WTC11 (cell line): Measurements from ENCODE around the gene CGRRF1. TPM values are rescaled to one million over a fixed set of nuclear protein-coding genes. Genes with fewer than 3 reads are reported as not detected.

Experiments
- AFF4 ChIP-seq: sonication (generic); formaldehyde crosslinking; IDR thresholded peaks from 2 replicates; pipeline ENCODE4 v1.8.1; 2023; ENCODE audit warnings: mild to moderate bottlenecking, missing genetic modification reagents, borderline replicate concordance
- ARID4B ChIP-seq: sonication (generic); formaldehyde crosslinking; IDR thresholded peaks from 2 replicates; pipeline ENCODE4 v1.8.0; 2023; ENCODE audit warnings: missing genetic modification reagents, mild to moderate bottlenecking, borderline replicate concordance
- CTCF ChIP-seq: fragments of 200-600 bp; IDR thresholded peaks from 2 replicates; pipeline ENCODE4 v1.8.0; 2022; ENCODE audit warnings: antibody characterized with exemption
- EMX1 ChIP-seq: fragments of 250-450 bp; sonication (Bioruptor Pico); IDR thresholded peaks from 2 replicates; pipeline ENCODE4 v1.8.0; 2021; ENCODE audit warnings: mild to moderate bottlenecking
- GRHL2 ChIP-seq: fragments of 250-450 bp; sonication (Bioruptor Pico); IDR thresholded peaks from 2 replicates; pipeline ENCODE4 v1.8.0; 2022; ENCODE audit warnings: mild to moderate bottlenecking, moderate library complexity; ENCODE audit not compliant: insufficient replicate concordance, severe bottlenecking
- IRF2 ChIP-seq: sonication (generic); formaldehyde crosslinking; IDR thresholded peaks from 2 replicates; pipeline ENCODE4 v1.8.0; 2022; ENCODE audit warnings: low read depth, missing genetic modification reagents, borderline replicate concordance
- MXD4 ChIP-seq: fragments of 250-450 bp; sonication (Bioruptor Pico); IDR thresholded peaks from 2 replicates; pipeline ENCODE4 v1.8.0; 2021; ENCODE audit warnings: mild to moderate bottlenecking, moderate library complexity, borderline replicate concordance
- NFE2L1 ChIP-seq: sonication (generic); formaldehyde crosslinking; IDR thresholded peaks from 2 replicates; pipeline ENCODE4 v1.8.1; 2023; ENCODE audit warnings: missing genetic modification reagents
- PRRX2 ChIP-seq: fragments of 250-450 bp; sonication (Bioruptor Pico); IDR thresholded peaks from 2 replicates; pipeline ENCODE4 v1.8.0; 2021; ENCODE audit warnings: mild to moderate bottlenecking
- RORB ChIP-seq: fragments of 250-450 bp; sonication (Bioruptor Pico); IDR thresholded peaks from 2 replicates; pipeline ENCODE4 v1.9.0; 2021; ENCODE audit warnings: mild to moderate bottlenecking
- SMAD4 ChIP-seq: sonication (generic); formaldehyde crosslinking; IDR thresholded peaks from 2 replicates; pipeline ENCODE4 v1.8.0; 2022; ENCODE audit warnings: mild to moderate bottlenecking, missing genetic modification reagents
- TCF7 ChIP-seq: sonication (generic); formaldehyde crosslinking; IDR thresholded peaks from 2 replicates; pipeline ENCODE4 v1.8.0; 2022; ENCODE audit warnings: mild to moderate bottlenecking, low read depth, missing genetic modification reagents, moderate library complexity
- TEAD1 ChIP-seq: sonication (generic); formaldehyde crosslinking; IDR thresholded peaks from 2 replicates; pipeline ENCODE4 v1.8.0; 2022; ENCODE audit warnings: mild to moderate bottlenecking, missing genetic modification reagents
- TP53 ChIP-seq: sonication (generic); formaldehyde crosslinking; IDR thresholded peaks from 2 replicates; pipeline ENCODE4 v1.8.1; 2023; ENCODE audit warnings: mild to moderate bottlenecking, missing genetic modification reagents
- ZNF138 ChIP-seq: sonication (generic); formaldehyde crosslinking; conservative IDR thresholded peaks from 2 replicates; pipeline ENCODE4 v1.8.1; 2022; ENCODE audit warnings: mild to moderate bottlenecking, moderate library complexity, missing genetic modification reagents
- ZNF396 ChIP-seq: fragments of 250-450 bp; sonication (Bioruptor Pico); IDR thresholded peaks from 2 replicates; pipeline ENCODE4 v1.8.0; 2021; ENCODE audit warnings: mild to moderate bottlenecking, moderate library complexity, borderline replicate concordance
- ZNF416 ChIP-seq: fragments of 250-450 bp; sonication (Bioruptor Pico); IDR thresholded peaks from 2 replicates; pipeline ENCODE4 v1.9.0; 2021; ENCODE audit warnings: mild to moderate bottlenecking, inconsistent platforms
- ZNF671 ChIP-seq: fragments of 250-450 bp; sonication (Bioruptor Pico); IDR thresholded peaks from 2 replicates; pipeline ENCODE4 v1.8.0; 2021; ENCODE audit warnings: mild to moderate bottlenecking
- total RNA-seq: library from RNA; stranded (reverse); gene quantifications from 3 replicates; pipeline ENCODE4 v1.2.3, GENCODE V29; 2021
- TF ChIP-seq, protein P1 (sequence below): fragments of 250-450 bp; sonication (Bioruptor Pico); IDR thresholded peaks from 2 replicates; pipeline ENCODE4 v1.9.0; 2021; ENCODE audit warnings: mild to moderate bottlenecking
- TF ChIP-seq, protein P2 (sequence below): sonication (generic); formaldehyde crosslinking; IDR thresholded peaks from 2 replicates; pipeline ENCODE4 v1.8.1; 2023; ENCODE audit warnings: mild to moderate bottlenecking, missing genetic modification reagents, moderate library complexity
- TF ChIP-seq, protein P3 (sequence below): fragments of 250-450 bp; sonication (Bioruptor Pico); IDR thresholded peaks from 2 replicates; pipeline ENCODE4 v2.1.2; 2022; ENCODE audit warnings: mild to moderate bottlenecking, moderate library complexity

The CGRRF1 gene
- total RNA-seq, 1 experiment from 2014 or later: 15.1 TPM

GRCh38 chr14:54488646-54489317 lies 20.9 kb upstream of the CGRRF1 start, which contains the start of gene GMFB (continued):
- TF ChIP-seq AFF4 (CRISPR knock-in tag): no peak
- no peak for TF ChIP-seq NFE2L1 (CRISPR knock-in tag)
- TF ChIP-seq, protein P1, sequence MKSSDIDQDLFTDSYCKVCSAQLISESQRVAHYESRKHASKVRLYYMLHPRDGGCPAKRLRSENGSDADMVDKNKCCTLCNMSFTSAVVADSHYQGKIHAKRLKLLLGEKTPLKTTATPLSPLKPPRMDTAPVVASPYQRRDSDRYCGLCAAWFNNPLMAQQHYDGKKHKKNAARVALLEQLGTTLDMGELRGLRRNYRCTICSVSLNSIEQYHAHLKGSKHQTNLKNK (CRISPR knock-in tag): no peak
- TF ChIP-seq ZNF416: no peak
- no peak for TF ChIP-seq CTCF
- TF ChIP-seq GRHL2 (CRISPR knock-in tag): no peak
- TF ChIP-seq MXD4 (CRISPR knock-in tag): no peak
- TF ChIP-seq ZNF396 (CRISPR knock-in tag): no peak
- TF ChIP-seq ARID4B (CRISPR knock-in tag): no peak
- TF ChIP-seq SMAD4 (CRISPR knock-in tag): no peak
- TF ChIP-seq TP53: no peak
- no peak for TF ChIP-seq EMX1 (CRISPR knock-in tag)
- TF ChIP-seq, protein P2, sequence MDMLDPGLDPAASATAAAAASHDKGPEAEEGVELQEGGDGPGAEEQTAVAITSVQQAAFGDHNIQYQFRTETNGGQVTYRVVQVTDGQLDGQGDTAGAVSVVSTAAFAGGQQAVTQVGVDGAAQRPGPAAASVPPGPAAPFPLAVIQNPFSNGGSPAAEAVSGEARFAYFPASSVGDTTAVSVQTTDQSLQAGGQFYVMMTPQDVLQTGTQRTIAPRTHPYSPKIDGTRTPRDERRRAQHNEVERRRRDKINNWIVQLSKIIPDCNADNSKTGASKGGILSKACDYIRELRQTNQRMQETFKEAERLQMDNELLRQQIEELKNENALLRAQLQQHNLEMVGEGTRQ (CRISPR knock-in tag): peak; percentile 95
- no peak for TF ChIP-seq ZNF138
- no peak for TF ChIP-seq PRRX2 (CRISPR knock-in tag)
- no peak for TF ChIP-seq IRF2 (CRISPR knock-in tag)
- TF ChIP-seq RORB: no peak
- TF ChIP-seq TEAD1: peak; percentile 50; the same call in 1 of the 2 replicates
- TF ChIP-seq TCF7 (CRISPR knock-in tag): no peak
- TF ChIP-seq, protein P3, sequence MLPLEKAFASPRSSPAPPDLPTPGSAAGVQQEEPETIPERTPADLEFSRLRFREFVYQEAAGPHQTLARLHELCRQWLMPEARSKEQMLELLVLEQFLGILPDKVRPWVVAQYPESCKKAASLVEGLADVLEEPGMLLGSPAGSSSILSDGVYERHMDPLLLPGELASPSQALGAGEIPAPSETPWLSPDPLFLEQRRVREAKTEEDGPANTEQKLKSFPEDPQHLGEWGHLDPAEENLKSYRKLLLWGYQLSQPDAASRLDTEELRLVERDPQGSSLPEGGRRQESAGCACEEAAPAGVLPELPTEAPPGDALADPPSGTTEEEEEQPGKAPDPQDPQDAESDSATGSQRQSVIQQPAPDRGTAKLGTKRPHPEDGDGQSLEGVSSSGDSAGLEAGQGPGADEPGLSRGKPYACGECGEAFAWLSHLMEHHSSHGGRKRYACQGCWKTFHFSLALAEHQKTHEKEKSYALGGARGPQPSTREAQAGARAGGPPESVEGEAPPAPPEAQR (CRISPR knock-in tag): no peak
- no peak for TF ChIP-seq ZNF671 (CRISPR knock-in tag)
